Sigmoid colon (tissue), 7 donors: ENCODE data around the gene PEX5L. TPM values are rescaled to one million over a fixed set of nuclear protein-coding genes. Genes with fewer than 3 reads are reported as not detected.

ENCODE experiments used
- DNase-seq: peaks from one replicate; pipeline ENCODE4 v3.0.0-alpha.2; 2019
- H3K27ac ChIP-seq, 4 donors: fragments of 200-600 bp; sonication (generic); one replicate each; pipeline ENCODE4 v1.5.1; 2016 to 2019; ENCODE audit warnings: mild to moderate bottlenecking in 1 of 4
- H3K27me3 ChIP-seq, 3 donors: fragments of 200-600 bp; sonication (generic); one replicate each; pipeline ENCODE4 v1.5.1; 2019; ENCODE audit warnings: mild to moderate bottlenecking in 1 of 3
- H3K36me3 ChIP-seq, 4 donors: fragments of 200-600 bp; sonication (generic); one replicate each; pipeline ENCODE4 v1.5.1; 2016 to 2019
- H3K4me1 ChIP-seq, 4 donors: fragments of 200-600 bp; sonication (generic); one replicate each; pipeline ENCODE4 v1.5.1; 2017 to 2019
- H3K4me3 ChIP-seq, 4 donors: fragments of 200-600 bp; sonication (generic); one replicate each; pipeline ENCODE4 v1.5.1; 2017 to 2019; ENCODE audit warnings: mild to moderate bottlenecking in 2 of 4, moderate library complexity in 1 of 4
- H3K9me3 ChIP-seq, 4 donors: fragments of 200-600 bp in 3 of 4; sonication (generic) in 3 of 4; one replicate each; pipeline versions ENCODE4 v1.5.1 to v1.6.1; 2013 to 2019
- EP300 ChIP-seq, 4 donors: sonication (generic); formaldehyde crosslinking; IDR thresholded peaks; one replicate each; pipeline ENCODE4 v1.6.1; 2017; ENCODE audit warnings: antibody characterized with exemption in 4 of 4
- POLR2A ChIP-seq, 2 donors: fragments of 450-650 bp; IDR thresholded peaks; one replicate each; pipeline ENCODE4 v1.6.1; 2016; ENCODE audit warnings: antibody characterized with exemption in 2 of 2, mild to moderate bottlenecking in 2 of 2, moderate library complexity in 2 of 2
- POLR2AphosphoS5 ChIP-seq, 4 donors: sonication (generic); formaldehyde crosslinking; IDR thresholded peaks; one replicate each; pipeline ENCODE4 v1.6.1; 2017; ENCODE audit warnings: antibody characterized with exemption in 4 of 4
- WGBS, 2 donors: extraction: QIAGEN DNeasy Blood & Tissue Kit; methylation state at CpG; one replicate each; pipeline ENCODE4 v1.1.7; 2013; 5-methylcytosine and 5-hydroxymethylcytosine counted together
- intact Hi-C: fragments of 100-400 bp; cut with DNase I; formaldehyde crosslinking; loops from one replicate; pipeline ENCODE4 v1.15.1; 2023
- polyA plus RNA-seq, 3 donors: library from polyadenylated mRNA; stranded (reverse); fragments of 200-250 nt; gene quantifications; one replicate each; pipeline ENCODE4 v1.2.3, GENCODE V29; 2013
- total RNA-seq, 4 donors: library from RNA; depleted of rRNA; stranded (reverse); fragments of >200 nt; gene quantifications; one replicate each; pipeline ENCODE4 v1.1.0, GENCODE V29; 2016
- TF ChIP-seq, protein P1 (sequence below), 4 experiments: fragments of 450-650 bp in 3 of 4; fragments of 200-600 bp in 1 of 4; IDR thresholded peaks; one replicate each; pipeline ENCODE4 v1.5.1; 2016 to 2019; ENCODE audit warnings: antibody characterized with exemption in 4 of 4, mild to moderate bottlenecking in 3 of 4, moderate library complexity in 2 of 4
- donor health status: healthy with polysubstance abuse.
- donor health status: Bipolar disorder and iron deficiency.
- donor health status: healthy.

The PEX5L gene
- total and polyA plus RNA-seq, 7 donors, result 0.12 to 2.4 (median 0.32) TPM; not detected in 3

DNA sequence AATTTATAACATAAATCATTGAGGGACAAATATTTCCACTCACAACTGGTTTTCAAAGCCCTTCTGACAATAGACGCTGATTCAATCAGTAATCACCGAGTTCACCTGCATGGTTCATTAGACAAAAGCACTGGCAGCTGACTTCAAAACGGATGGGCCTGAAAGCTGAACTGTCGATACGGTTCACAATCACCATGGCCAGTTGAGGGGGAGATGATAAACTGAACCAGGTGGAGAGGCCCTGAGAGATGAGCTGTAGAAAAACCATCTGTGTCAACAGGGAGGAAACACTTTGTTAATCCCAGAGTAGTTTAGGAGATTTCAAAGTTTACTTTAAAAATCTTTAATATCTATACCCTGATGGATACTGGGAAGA lies 75.0 kb downstream of the PEX5L start:
- H3K27ac ChIP-seq, result no peak overlapping the region
- 53 to 55% methylated on average over 5 of the region's 5 CpGs for WGBS, 2 donors
- no peak for DNase-seq
- intact Hi-C loops, result no loop called here
- H3K4me1 ChIP-seq, result no peaks in the 10 kb centered on the region
- H3K9me3 ChIP-seq, result no peaks in the 10 kb centered on the region
- no peak for TF ChIP-seq POLR2AphosphoS5 (IDR thresholded peaks at IDR 0.05)
- TF ChIP-seq, protein P1, sequence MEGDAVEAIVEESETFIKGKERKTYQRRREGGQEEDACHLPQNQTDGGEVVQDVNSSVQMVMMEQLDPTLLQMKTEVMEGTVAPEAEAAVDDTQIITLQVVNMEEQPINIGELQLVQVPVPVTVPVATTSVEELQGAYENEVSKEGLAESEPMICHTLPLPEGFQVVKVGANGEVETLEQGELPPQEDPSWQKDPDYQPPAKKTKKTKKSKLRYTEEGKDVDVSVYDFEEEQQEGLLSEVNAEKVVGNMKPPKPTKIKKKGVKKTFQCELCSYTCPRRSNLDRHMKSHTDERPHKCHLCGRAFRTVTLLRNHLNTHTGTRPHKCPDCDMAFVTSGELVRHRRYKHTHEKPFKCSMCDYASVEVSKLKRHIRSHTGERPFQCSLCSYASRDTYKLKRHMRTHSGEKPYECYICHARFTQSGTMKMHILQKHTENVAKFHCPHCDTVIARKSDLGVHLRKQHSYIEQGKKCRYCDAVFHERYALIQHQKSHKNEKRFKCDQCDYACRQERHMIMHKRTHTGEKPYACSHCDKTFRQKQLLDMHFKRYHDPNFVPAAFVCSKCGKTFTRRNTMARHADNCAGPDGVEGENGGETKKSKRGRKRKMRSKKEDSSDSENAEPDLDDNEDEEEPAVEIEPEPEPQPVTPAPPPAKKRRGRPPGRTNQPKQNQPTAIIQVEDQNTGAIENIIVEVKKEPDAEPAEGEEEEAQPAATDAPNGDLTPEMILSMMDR (IDR thresholded peaks at IDR 0.05), result no peak
- no peak for TF ChIP-seq EP300 (IDR thresholded peaks at IDR 0.05)
- TF ChIP-seq POLR2A (IDR thresholded peaks at IDR 0.05), result no peak
- H3K27me3 ChIP-seq, result peaks cover 0 to 4% (median 0%) of the 10 kb centered on the region in 3 donors
- H3K36me3 ChIP-seq, result no peaks in the 10 kb centered on the region
- no peak overlapping the region for H3K4me3 ChIP-seq

DNA sequence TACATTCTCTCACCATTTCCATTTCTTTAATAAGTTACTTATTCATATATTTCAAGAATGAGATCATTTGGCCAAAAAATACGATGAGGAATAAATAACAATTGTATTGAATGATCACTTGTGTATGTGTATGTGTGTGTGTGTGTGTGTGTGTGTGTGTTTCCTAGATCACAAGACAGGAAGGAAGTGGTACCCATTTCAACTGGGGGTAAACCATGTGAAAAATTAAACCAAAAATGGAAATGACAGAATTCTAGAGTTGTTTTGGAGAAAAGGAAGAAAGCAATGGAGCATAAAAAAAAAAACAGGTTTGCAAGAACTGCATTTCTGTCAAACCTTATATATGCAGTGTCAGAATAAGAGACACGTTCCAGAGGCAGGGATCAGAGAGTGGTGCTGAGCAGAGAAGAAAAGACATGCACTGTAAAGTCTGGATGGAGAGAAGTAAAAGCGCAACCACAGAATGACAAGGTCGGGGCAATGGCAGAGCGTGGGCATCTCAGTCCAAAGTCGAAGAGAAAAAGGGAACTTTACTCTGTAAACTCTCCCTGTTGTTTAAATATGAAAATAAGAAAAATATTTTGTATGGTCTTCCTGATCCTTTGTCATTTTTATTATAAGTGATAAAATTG lies 75.5 kb downstream of the PEX5L start:
- intact Hi-C loops, result no loop called here
- no peak overlapping the region for H3K27ac ChIP-seq
- H3K36me3 ChIP-seq, result no peaks in the 10 kb centered on the region
- no peaks in the 10 kb centered on the region for H3K9me3 ChIP-seq
- no peak overlapping the region for H3K4me3 ChIP-seq
- DNase-seq, result no peak
- 63 to 64% methylated on average over 6 of the region's 6 CpGs for WGBS, 2 donors
- TF ChIP-seq POLR2AphosphoS5 (IDR thresholded peaks at IDR 0.05) (no peak), POLR2A (IDR thresholded peaks at IDR 0.05) (no peak), EP300 (IDR thresholded peaks at IDR 0.05) (no peak)
- TF ChIP-seq, protein P1 (IDR thresholded peaks at IDR 0.05), result no peak
- peaks cover 0 to 4% (median 0%) of the 10 kb centered on the region in 3 donors for H3K27me3 ChIP-seq
- no peaks in the 10 kb centered on the region for H3K4me1 ChIP-seq

DNA sequence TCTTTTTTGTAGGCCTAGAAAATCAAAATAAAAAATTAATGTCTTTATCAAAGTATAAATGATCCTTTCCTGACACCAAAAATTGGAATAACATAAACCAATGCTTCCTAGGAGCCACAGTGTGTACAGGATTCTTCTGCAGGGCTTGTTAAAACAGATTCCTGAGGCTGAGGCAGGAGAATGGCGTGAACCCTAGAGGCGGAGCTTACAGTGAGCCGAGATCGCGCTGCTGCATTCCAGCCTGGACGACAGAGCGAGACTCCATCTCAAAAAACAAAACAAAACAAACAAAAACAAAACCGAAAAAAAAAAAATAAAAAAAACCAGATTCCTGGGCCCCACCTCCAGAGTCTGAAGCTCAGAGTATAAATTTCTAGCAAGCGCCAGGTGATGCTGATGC lies 78.0 kb downstream of the PEX5L start:
- intact Hi-C loops, result no loop called here
- TF ChIP-seq, protein P1 (IDR thresholded peaks at IDR 0.05), result no peak
- TF ChIP-seq POLR2A (IDR thresholded peaks at IDR 0.05), result no peak
- TF ChIP-seq EP300 (IDR thresholded peaks at IDR 0.05), result no peak
- TF ChIP-seq POLR2AphosphoS5 (IDR thresholded peaks at IDR 0.05), result no peak

DNA sequence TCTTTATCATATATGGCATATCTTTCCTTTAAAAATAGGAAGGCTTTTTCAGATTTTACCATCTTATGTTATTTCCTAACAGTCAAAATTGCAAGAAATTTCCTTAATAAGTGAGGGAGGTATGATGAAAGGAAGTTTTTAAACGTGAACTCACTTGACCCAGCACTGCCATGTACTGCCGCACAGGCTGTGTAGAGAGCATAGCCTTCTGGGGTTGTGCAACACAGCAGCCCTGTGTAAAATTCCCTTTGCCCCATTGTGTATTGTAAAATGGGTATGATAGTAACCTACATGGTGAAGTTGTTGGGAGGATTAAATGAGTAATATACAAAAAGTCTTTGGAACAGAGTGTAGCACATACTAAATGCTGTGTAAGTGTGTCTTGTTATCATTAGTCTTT lies 78.6 kb downstream of the PEX5L start:
- peaks cover 0 to 4% (median 0%) of the 10 kb centered on the region in 3 donors for H3K27me3 ChIP-seq
- intact Hi-C loops, result no loop called here
- no peaks in the 10 kb centered on the region for H3K9me3 ChIP-seq
- no peaks in the 10 kb centered on the region for H3K36me3 ChIP-seq
- TF ChIP-seq POLR2A (IDR thresholded peaks at IDR 0.05) (no peak), EP300 (IDR thresholded peaks at IDR 0.05) (no peak), POLR2AphosphoS5 (IDR thresholded peaks at IDR 0.05) (no peak)
- TF ChIP-seq, protein P1 (IDR thresholded peaks at IDR 0.05), result no peak
- WGBS, 2 donors, result 69 to 77% methylated on average over 2 of the region's 2 CpGs
- no peak overlapping the region for H3K4me3 ChIP-seq
- H3K4me1 ChIP-seq, result no peaks in the 10 kb centered on the region
- no peak overlapping the region for H3K27ac ChIP-seq
- no peak for DNase-seq

More for the DNA sequence above, 78.0 kb downstream of the PEX5L start:
- H3K4me3 ChIP-seq, result no peak overlapping the region
- no peak overlapping the region for H3K27ac ChIP-seq
- 72 to 82% methylated on average over 9 of the region's 9 CpGs for WGBS, 2 donors
- no peak for DNase-seq
- H3K36me3 ChIP-seq, result no peaks in the 10 kb centered on the region
- H3K9me3 ChIP-seq, result no peaks in the 10 kb centered on the region
- peaks cover 0 to 4% (median 0%) of the 10 kb centered on the region in 3 donors for H3K27me3 ChIP-seq
- H3K4me1 ChIP-seq, result no peaks in the 10 kb centered on the region
